GM23248 (cell line): Measurements from ENCODE around the gene ZMYM3. TPM values are rescaled to one million over a fixed set of nuclear protein-coding genes. Genes with fewer than 3 reads are reported as not detected.
A peak's percentile ranks its signal among the peaks of the same experiment; 100 is the strongest.

ENCODE experiments used
- DNase-seq: peaks from one replicate; pipeline ENCODE4 v3.0.0-alpha.2; 2015
- H2AFZ ChIP-seq: fragments of 200-600 bp; sonication (generic); 2 replicates; pipeline ENCODE4 v1.6.1; 2016; ENCODE audit warnings: antibody characterized with exemption
- H3F3A ChIP-seq: fragments of 200-600 bp; sonication (generic); 2 replicates; pipeline ENCODE4 v1.6.1; 2016; ENCODE audit warnings: mild to moderate bottlenecking, antibody characterized with exemption, mixed run types; ENCODE audit not compliant: insufficient read depth
- H3K27ac ChIP-seq: fragments of 200-600 bp; sonication (generic); 2 replicates; pipeline ENCODE4 v1.5.1; 2016; ENCODE audit warnings: mild to moderate bottlenecking
- H3K27me3 ChIP-seq: fragments of 200-600 bp; sonication (generic); replicated peaks from 2 replicates; pipeline ENCODE4 v1.6.1; 2016; ENCODE audit warnings: mild to moderate bottlenecking; ENCODE audit not compliant: insufficient read depth
- H3K36me3 ChIP-seq: fragments of 200-600 bp; sonication (generic); 2 replicates; pipeline ENCODE4 v1.6.1; 2016; ENCODE audit warnings: low read depth, mild to moderate bottlenecking
- H3K4me1 ChIP-seq: fragments of 200-600 bp; sonication (generic); 2 replicates; pipeline ENCODE4 v1.6.1; 2016; ENCODE audit warnings: mild to moderate bottlenecking; ENCODE audit not compliant: insufficient read depth
- H3K4me2 ChIP-seq: fragments of 200-600 bp; sonication (generic); one replicate; pipeline ENCODE4 v1.6.1; 2016; ENCODE audit warnings: mild to moderate bottlenecking; ENCODE audit not compliant: unreplicated experiment
- H3K4me3 ChIP-seq: fragments of 200-600 bp; sonication (generic); 2 replicates; pipeline ENCODE4 v1.5.1; 2016; ENCODE audit warnings: mild to moderate bottlenecking
- H3K79me2 ChIP-seq: fragments of 200-600 bp; sonication (generic); 2 replicates; pipeline ENCODE4 v1.6.1; 2016; ENCODE audit warnings: mild to moderate bottlenecking; ENCODE audit not compliant: insufficient read depth
- H3K9ac ChIP-seq: fragments of 200-600 bp; sonication (generic); 2 replicates; pipeline ENCODE4 v1.6.1; 2016; ENCODE audit warnings: mild to moderate bottlenecking
- H3K9me2 ChIP-seq: fragments of 200-600 bp; sonication (generic); 2 replicates; pipeline ENCODE4 v1.6.1; 2016; ENCODE audit warnings: mixed run types, mild to moderate bottlenecking, moderate library complexity; ENCODE audit not compliant: insufficient read depth
- H3K9me3 ChIP-seq: fragments of 200-600 bp; sonication (generic); one replicate; pipeline ENCODE4 v1.6.1; 2017; ENCODE audit warnings: low read depth
- H4K20me1 ChIP-seq: fragments of 200-600 bp; sonication (generic); 2 replicates; pipeline ENCODE4 v1.6.0; 2016; ENCODE audit not compliant: insufficient read depth
- EZH2 ChIP-seq: fragments of 200-600 bp; sonication (generic); IDR thresholded peaks from 2 replicates; pipeline ENCODE4 v1.6.1; 2018; ENCODE audit warnings: antibody characterized with exemption, mild to moderate bottlenecking; ENCODE audit not compliant: insufficient read depth, poor library complexity, severe bottlenecking
- EZH2phosphoT487 ChIP-seq: fragments of 200-600 bp; sonication (generic); IDR thresholded peaks from 2 replicates; pipeline ENCODE4 v1.6.1; 2018; ENCODE audit warnings: antibody characterized with exemption, moderate library complexity, mild to moderate bottlenecking, low read depth; ENCODE audit not compliant: insufficient read depth
- WGBS, 2 experiments: methylation state at CpG; one replicate each; pipeline ENCODE4 v1.1.6; 2015 to 2017; ENCODE audit warnings: low lambda C conversion rate in 2 of 2, low coverage in 1 of 2; ENCODE audit errors: missing lambda C conversion rate in 2 of 2; 5-methylcytosine and 5-hydroxymethylcytosine counted together
- in situ Hi-C: fragments of 300-500 bp; cut with MboI; formaldehyde crosslinking; loops from 2 replicates; pipeline ENCODE4 v1.15.0; 2020
- polyA plus RNA-seq: library from polyadenylated mRNA; unstranded; fragments of >200 nt; fragmentation: Nextera tagmentation; extraction: Ambion mirVana; gene quantifications from 2 replicates; pipeline ENCODE4 v1.2.1, GENCODE V29; 2016
- total RNA-seq: library from RNA; depleted of rRNA; stranded (reverse); fragments of >200 nt; shearing (Covaris generic); gene quantifications from 2 replicates; pipeline ENCODE4 v1.2.3, GENCODE V29; 2014

The ZMYM3 gene
- total and polyA plus RNA-seq, 2 experiments from 2014 or later = 7.7 to 14.8 TPM

GRCh38 chrX:71214152-71214551 is 39.8 kb downstream of the ZMYM3 start:
- no peaks in the 10 kb centered on the region for H3K27me3 ChIP-seq
- TF ChIP-seq EZH2phosphoT487 = no peak
- no peak for TF ChIP-seq EZH2
- H3K36me3 ChIP-seq = no peaks in the 10 kb centered on the region
- no peak overlapping the region for H3K27ac ChIP-seq
- no peak for DNase-seq
- H2AFZ ChIP-seq = no peak overlapping the region
- no peaks in the 10 kb centered on the region for H3K9me2 ChIP-seq
- no peak overlapping the region for H3K9ac ChIP-seq
- no peak overlapping the region for H3K4me2 ChIP-seq
- H3K4me3 ChIP-seq = no peak overlapping the region
- no peaks in the 10 kb centered on the region for H4K20me1 ChIP-seq
- no peaks in the 10 kb centered on the region for H3K4me1 ChIP-seq
- 56 to 100% methylated on average over 1 of the region's 1 CpG for WGBS, 2 experiments
- H3K9me3 ChIP-seq = no peaks in the 10 kb centered on the region
- in situ Hi-C loops = no loop called here
- no peaks in the 10 kb centered on the region for H3K79me2 ChIP-seq
- no peaks in the 10 kb centered on the region for H3F3A ChIP-seq

GRCh38 chrX:71212536-71212935 is 41.4 kb downstream of the ZMYM3 start:
- no peak for DNase-seq
- no peak for TF ChIP-seq EZH2phosphoT487
- no peak for TF ChIP-seq EZH2
- Histone ChIP-seq H4K20me1 (no peaks in the 10 kb centered on the region), H3K9me2 (no peaks in the 10 kb centered on the region), H3K4me3 (no peak overlapping the region), H3K27ac (no peak overlapping the region), H3K4me2 (no peak overlapping the region), H3K9ac (no peak overlapping the region), H3K36me3 (no peaks in the 10 kb centered on the region), H3K27me3 (no peaks in the 10 kb centered on the region), H3K79me2 (no peaks in the 10 kb centered on the region), H3K4me1 (no peaks in the 10 kb centered on the region), H3F3A (no peaks in the 10 kb centered on the region), H3K9me3 (no peaks in the 10 kb centered on the region), H2AFZ (no peak overlapping the region)
- 75 to 85% methylated on average over 5 of the region's 5 CpGs for WGBS, 2 experiments
- in situ Hi-C loops = no loop called here

GRCh38 chrX:71210816-71211215 is 43.1 kb downstream of the ZMYM3 start:
- H3K9me3 ChIP-seq = no peaks in the 10 kb centered on the region
- H3K79me2 ChIP-seq = no peaks in the 10 kb centered on the region
- H3K27ac ChIP-seq = no peak overlapping the region
- DNase-seq = peak; percentile 50
- H3K36me3 ChIP-seq = no peaks in the 10 kb centered on the region
- WGBS, 2 experiments = 0 to 3% methylated on average over 2 to 3 of the region's 3 CpGs
- no peak overlapping the region for H3K9ac ChIP-seq
- in situ Hi-C loops = no loop called here
- H4K20me1 ChIP-seq = no peaks in the 10 kb centered on the region
- no peaks in the 10 kb centered on the region for H3K4me1 ChIP-seq
- no peak overlapping the region for H2AFZ ChIP-seq
- H3K4me3 ChIP-seq = no peak overlapping the region
- TF ChIP-seq EZH2 (no peak), EZH2phosphoT487 (no peak)
- H3K9me2 ChIP-seq = no peaks in the 10 kb centered on the region
- H3K4me2 ChIP-seq = no peak overlapping the region
- H3F3A ChIP-seq = no peaks in the 10 kb centered on the region
- no peaks in the 10 kb centered on the region for H3K27me3 ChIP-seq

- 34 to 66% methylated on average over 4 to 7 of the region's 7 CpGs for WGBS, 2 experiments
- H3K36me3 ChIP-seq = no peaks in the 10 kb centered on the region
- no peaks in the 10 kb centered on the region for H3K4me1 ChIP-seq
- H3K27ac ChIP-seq = no peak overlapping the region
- H3K9me2 ChIP-seq = no peaks in the 10 kb centered on the region
- H3K4me3 ChIP-seq = no peak overlapping the region
- H4K20me1 ChIP-seq = no peaks in the 10 kb centered on the region
- no peak for DNase-seq
- H3K4me2 ChIP-seq = no peak overlapping the region
- no peaks in the 10 kb centered on the region for H3K9me3 ChIP-seq
- no peak for TF ChIP-seq EZH2
- TF ChIP-seq EZH2phosphoT487 = no peak
- in situ Hi-C loops = loop anchor here (25.0 kb wide), 1 partner anchor 437 kb away; no protein-coding TSS in a partner anchor
- H3F3A ChIP-seq = no peaks in the 10 kb centered on the region
- no peaks in the 10 kb centered on the region for H3K27me3 ChIP-seq
- H2AFZ ChIP-seq = no peak overlapping the region
- H3K79me2 ChIP-seq = no peaks in the 10 kb centered on the region
- H3K9ac ChIP-seq = no peak overlapping the region
Measured at GRCh38 chrX:71199252-71200008, 54.5 kb downstream of the ZMYM3 start.
